SK-N-MC (cell line): ENCODE data around the gene NPLOC4.

Experiments
- EZH2 ChIP-seq: fragments of 200-600 bp; sonication (generic); IDR thresholded peaks from one replicate; pipeline ENCODE4 v1.6.1; 2017; ENCODE audit warnings: antibody characterized with exemption
- FOXP2 ChIP-seq: optimal IDR thresholded peaks from 2 replicates; pipeline ENCODE3; 2011; ENCODE audit warnings: mild to moderate bottlenecking, moderate library complexity; ENCODE audit not compliant: insufficient read depth; ENCODE audit errors: extremely low read length, control extremely low read depth
- POLR2AphosphoS5 ChIP-seq: IDR thresholded peaks from 2 replicates; pipeline ENCODE4 v1.6.1; 2012; ENCODE audit warnings: mild to moderate bottlenecking, low read depth, low read length, borderline replicate concordance

DNA sequence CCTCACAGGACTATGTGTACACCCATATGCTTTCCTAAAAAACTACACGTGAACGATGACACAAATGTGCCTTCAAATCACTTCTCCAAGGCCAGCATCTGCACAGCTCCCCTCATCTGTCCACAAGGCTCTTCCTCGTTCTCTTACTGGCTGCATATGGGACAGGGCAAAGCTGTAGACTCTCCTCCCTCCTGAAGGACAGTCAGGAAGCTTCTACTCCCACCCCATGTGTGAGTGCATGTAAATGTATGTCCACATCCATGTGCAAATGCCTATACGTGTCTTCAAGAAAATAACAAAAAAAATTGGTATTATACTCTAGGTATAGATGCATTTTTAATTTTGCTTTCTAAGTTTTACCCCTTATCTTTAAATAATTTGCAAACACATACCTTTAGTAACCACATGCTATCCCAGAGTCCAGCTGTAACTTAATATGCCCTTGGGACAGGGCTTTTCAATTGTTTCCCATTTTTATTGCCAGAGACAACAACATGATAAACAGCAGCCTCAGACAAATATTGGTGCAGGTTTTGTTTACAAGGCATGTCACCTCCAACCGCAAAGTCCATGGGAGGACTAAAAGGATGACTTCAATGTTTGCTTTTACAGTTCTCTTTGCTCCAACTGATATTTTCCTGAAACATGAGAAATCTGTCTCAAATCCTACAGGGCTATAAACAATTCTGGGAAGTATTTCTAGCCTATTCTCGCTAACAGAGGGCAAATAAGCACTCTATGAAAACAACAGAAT, 53.1 kb downstream of the NPLOC4 start:
- no peak for TF ChIP-seq EZH2
- TF ChIP-seq POLR2AphosphoS5 = no peak
- no peak for TF ChIP-seq FOXP2
